GM23338 (cell line): ENCODE results near the gene OR52A1. TPM values are rescaled to one million over a fixed set of nuclear protein-coding genes. Genes with fewer than 3 reads are reported as not detected.

ENCODE experiments used
- ATAC-seq: fragments of 200-7000 bp; cut with Tn5 transposase; 3 replicates; pipeline ENCODE4 v1.9.1; 2020
- DNase-seq: peaks from one replicate; pipeline ENCODE4 v3.0.0-alpha.2; 2015; ENCODE audit warnings: low spot score
- H2AFZ ChIP-seq: fragments of 200-600 bp; sonication (generic); 2 replicates; pipeline ENCODE4 v1.8.0; 2016; ENCODE audit warnings: antibody characterized with exemption, mild to moderate bottlenecking, moderate library complexity
- H3F3A ChIP-seq: fragments of 200-600 bp; sonication (generic); replicated peaks from 2 replicates; pipeline ENCODE4 v1.8.0; 2017; ENCODE audit warnings: antibody characterized with exemption, mixed run types, low read depth
- H3K27ac ChIP-seq: fragments of 200-600 bp; sonication (generic); 2 replicates; pipeline ENCODE4 v1.6.1; 2016; ENCODE audit warnings: low read depth
- H3K27me3 ChIP-seq: fragments of 200-600 bp; sonication (generic); 2 replicates; pipeline ENCODE4 v1.8.0; 2016; ENCODE audit warnings: mild to moderate bottlenecking, mixed run types, moderate library complexity; ENCODE audit not compliant: insufficient read depth
- H3K36me3 ChIP-seq: fragments of 200-600 bp; sonication (generic); 2 replicates; pipeline ENCODE4 v1.8.0; 2016; ENCODE audit warnings: mild to moderate bottlenecking; ENCODE audit not compliant: insufficient read depth
- H3K4me1 ChIP-seq: fragments of 200-600 bp; sonication (generic); 2 replicates; pipeline ENCODE4 v1.8.0; 2016; ENCODE audit warnings: mild to moderate bottlenecking, moderate library complexity; ENCODE audit not compliant: insufficient read depth
- H3K4me2 ChIP-seq: fragments of 200-600 bp; sonication (generic); 2 replicates; pipeline ENCODE4 v1.7.1; 2017; ENCODE audit warnings: mixed run types
- H3K4me3 ChIP-seq: fragments of 200-600 bp; sonication (generic); 2 replicates; pipeline ENCODE4 v1.6.1; 2016; ENCODE audit warnings: mixed run types
- H3K79me2 ChIP-seq: fragments of 200-600 bp; sonication (generic); replicated peaks from 2 replicates; pipeline ENCODE4 v1.8.0; 2017; ENCODE audit warnings: mild to moderate bottlenecking; ENCODE audit not compliant: insufficient read depth
- H3K9me2 ChIP-seq: fragments of 200-600 bp; sonication (generic); 2 replicates; pipeline ENCODE4 v1.8.0; 2017; ENCODE audit not compliant: insufficient read depth
- H4K20me1 ChIP-seq: fragments of 200-600 bp; sonication (generic); replicated peaks from 2 replicates; pipeline ENCODE4 v1.8.0; 2017; ENCODE audit warnings: mild to moderate bottlenecking; ENCODE audit not compliant: insufficient read depth
- H3K27ac Mint-ChIP-seq: 2 replicates; pipeline ENCODE4 v1.8.0; 2020; ENCODE audit warnings: inconsistent platforms, mild to moderate bottlenecking, moderate library complexity, mixed read lengths
- H3K27me3 Mint-ChIP-seq: 3 replicates; pipeline ENCODE4 v1.8.0; 2022; ENCODE audit warnings: low read depth, mild to moderate bottlenecking, moderate library complexity, mixed read lengths, inconsistent platforms; ENCODE audit not compliant: insufficient read depth, poor library complexity
- H3K36me3 Mint-ChIP-seq: 3 replicates; pipeline ENCODE4 v1.8.0; 2021; ENCODE audit warnings: low read depth, mild to moderate bottlenecking, inconsistent platforms, moderate library complexity, mixed read lengths
- H3K4me1 Mint-ChIP-seq: 3 replicates; pipeline ENCODE4 v1.8.0; 2020; ENCODE audit warnings: mild to moderate bottlenecking, inconsistent platforms, mixed read lengths
- H3K4me3 Mint-ChIP-seq: 3 replicates; pipeline ENCODE4 v1.8.0; 2021; ENCODE audit warnings: moderate library complexity, mild to moderate bottlenecking, inconsistent platforms, mixed read lengths
- H3K9me3 Mint-ChIP-seq: 3 replicates; pipeline ENCODE4 v1.8.0; 2020; ENCODE audit warnings: moderate library complexity, mild to moderate bottlenecking, inconsistent platforms, mixed read lengths
- CREB1 ChIP-seq: fragments of 250-450 bp; sonication (Bioruptor Pico); IDR thresholded peaks from 2 replicates; pipeline ENCODE4 v1.5.0; 2020; ENCODE audit warnings: low read depth, mild to moderate bottlenecking, moderate library complexity
- ETS1 ChIP-seq: IDR thresholded peaks from 2 replicates; pipeline ENCODE4 v1.6.1; 2016; ENCODE audit warnings: antibody characterized with exemption
- JUNB ChIP-seq: IDR thresholded peaks from one replicate; pipeline ENCODE4 v1.6.1; 2016; ENCODE audit warnings: antibody characterized with exemption; ENCODE audit not compliant: unreplicated experiment
- ZNF114 ChIP-seq: fragments of 250-450 bp; sonication (Bioruptor Pico); IDR thresholded peaks from 2 replicates; pipeline ENCODE4 v1.5.0; 2020; ENCODE audit warnings: mild to moderate bottlenecking, moderate library complexity
- ZNF462 ChIP-seq: fragments of 250-450 bp; sonication (Bioruptor Pico); IDR thresholded peaks from 2 replicates; pipeline ENCODE4 v1.5.0; 2020; ENCODE audit warnings: mild to moderate bottlenecking, moderate library complexity
- polyA plus RNA-seq: library from polyadenylated mRNA; unstranded; fragments of >200 nt; fragmentation: Nextera tagmentation; extraction: Ambion mirVana; gene quantifications from 2 replicates; pipeline ENCODE4 v1.2.1, GENCODE V29; 2016
- total RNA-seq: library from RNA; depleted of rRNA; stranded (reverse); fragments of >200 nt; shearing (Covaris generic); gene quantifications from 2 replicates; pipeline ENCODE4 v1.2.3, GENCODE V29; 2014
- TF ChIP-seq, protein P1 (sequence below), 2 experiments: fragments of 200-600 bp in 1 of 2; sonication (generic) in 1 of 2; conservative IDR thresholded peaks; 2 replicates each; pipeline versions ENCODE4 v1.5.1 to v1.6.1; 2016 to 2017; ENCODE audit warnings: antibody characterized with exemption in 2 of 2, low read depth in 2 of 2, mild to moderate bottlenecking in 2 of 2, moderate library complexity in 1 of 2
- TF ChIP-seq, protein P2 (sequence below): IDR thresholded peaks from one replicate; pipeline ENCODE4 v1.6.1; 2018; ENCODE audit warnings: antibody characterized with exemption; ENCODE audit not compliant: unreplicated experiment

OR52A1 gene
- total and polyA plus RNA-seq, 2 experiments from 2014 or later: 0.73 to 4.3 TPM

GRCh38 chr11:5196067-5196466, 41.5 kb upstream of the OR52A1 start:
- Mint-ChIP-seq H3K4me3 (no peak overlapping the region), H3K36me3 (no peaks in the 10 kb centered on the region), H3K9me3 (peaks cover 7% of the 10 kb centered on the region; the same call in 2 of the 3 replicates), H3K27me3 (peaks cover 2% of the 10 kb centered on the region), H3K4me1 (peaks cover 8% of the 10 kb centered on the region; the same call in 2 of the 3 replicates), H3K27ac (no peak overlapping the region)
- H3K4me2 ChIP-seq: no peak overlapping the region
- H2AFZ ChIP-seq: peak overlapping the region; percentile 0; the same call in 1 of the 2 replicates
- H3K27me3 ChIP-seq: no peaks in the 10 kb centered on the region
- no peaks in the 10 kb centered on the region for H3K79me2 ChIP-seq
- H3K36me3 ChIP-seq: no peaks in the 10 kb centered on the region
- H3K4me1 ChIP-seq: no peaks in the 10 kb centered on the region
- TF ChIP-seq ZNF462 (CRISPR knock-in tag) (no peak), JUNB (no peak), CREB1 (CRISPR knock-in tag) (no peak), ETS1 (no peak), ZNF114 (no peak)
- TF ChIP-seq, protein P1, sequence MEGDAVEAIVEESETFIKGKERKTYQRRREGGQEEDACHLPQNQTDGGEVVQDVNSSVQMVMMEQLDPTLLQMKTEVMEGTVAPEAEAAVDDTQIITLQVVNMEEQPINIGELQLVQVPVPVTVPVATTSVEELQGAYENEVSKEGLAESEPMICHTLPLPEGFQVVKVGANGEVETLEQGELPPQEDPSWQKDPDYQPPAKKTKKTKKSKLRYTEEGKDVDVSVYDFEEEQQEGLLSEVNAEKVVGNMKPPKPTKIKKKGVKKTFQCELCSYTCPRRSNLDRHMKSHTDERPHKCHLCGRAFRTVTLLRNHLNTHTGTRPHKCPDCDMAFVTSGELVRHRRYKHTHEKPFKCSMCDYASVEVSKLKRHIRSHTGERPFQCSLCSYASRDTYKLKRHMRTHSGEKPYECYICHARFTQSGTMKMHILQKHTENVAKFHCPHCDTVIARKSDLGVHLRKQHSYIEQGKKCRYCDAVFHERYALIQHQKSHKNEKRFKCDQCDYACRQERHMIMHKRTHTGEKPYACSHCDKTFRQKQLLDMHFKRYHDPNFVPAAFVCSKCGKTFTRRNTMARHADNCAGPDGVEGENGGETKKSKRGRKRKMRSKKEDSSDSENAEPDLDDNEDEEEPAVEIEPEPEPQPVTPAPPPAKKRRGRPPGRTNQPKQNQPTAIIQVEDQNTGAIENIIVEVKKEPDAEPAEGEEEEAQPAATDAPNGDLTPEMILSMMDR (conservative IDR thresholded peaks at IDR 0.05; ENCODE audit: low read depth in 2 of 2): no peak
- TF ChIP-seq, protein P2, sequence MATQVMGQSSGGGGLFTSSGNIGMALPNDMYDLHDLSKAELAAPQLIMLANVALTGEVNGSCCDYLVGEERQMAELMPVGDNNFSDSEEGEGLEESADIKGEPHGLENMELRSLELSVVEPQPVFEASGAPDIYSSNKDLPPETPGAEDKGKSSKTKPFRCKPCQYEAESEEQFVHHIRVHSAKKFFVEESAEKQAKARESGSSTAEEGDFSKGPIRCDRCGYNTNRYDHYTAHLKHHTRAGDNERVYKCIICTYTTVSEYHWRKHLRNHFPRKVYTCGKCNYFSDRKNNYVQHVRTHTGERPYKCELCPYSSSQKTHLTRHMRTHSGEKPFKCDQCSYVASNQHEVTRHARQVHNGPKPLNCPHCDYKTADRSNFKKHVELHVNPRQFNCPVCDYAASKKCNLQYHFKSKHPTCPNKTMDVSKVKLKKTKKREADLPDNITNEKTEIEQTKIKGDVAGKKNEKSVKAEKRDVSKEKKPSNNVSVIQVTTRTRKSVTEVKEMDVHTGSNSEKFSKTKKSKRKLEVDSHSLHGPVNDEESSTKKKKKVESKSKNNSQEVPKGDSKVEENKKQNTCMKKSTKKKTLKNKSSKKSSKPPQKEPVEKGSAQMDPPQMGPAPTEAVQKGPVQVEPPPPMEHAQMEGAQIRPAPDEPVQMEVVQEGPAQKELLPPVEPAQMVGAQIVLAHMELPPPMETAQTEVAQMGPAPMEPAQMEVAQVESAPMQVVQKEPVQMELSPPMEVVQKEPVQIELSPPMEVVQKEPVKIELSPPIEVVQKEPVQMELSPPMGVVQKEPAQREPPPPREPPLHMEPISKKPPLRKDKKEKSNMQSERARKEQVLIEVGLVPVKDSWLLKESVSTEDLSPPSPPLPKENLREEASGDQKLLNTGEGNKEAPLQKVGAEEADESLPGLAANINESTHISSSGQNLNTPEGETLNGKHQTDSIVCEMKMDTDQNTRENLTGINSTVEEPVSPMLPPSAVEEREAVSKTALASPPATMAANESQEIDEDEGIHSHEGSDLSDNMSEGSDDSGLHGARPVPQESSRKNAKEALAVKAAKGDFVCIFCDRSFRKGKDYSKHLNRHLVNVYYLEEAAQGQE: no peak
- H3K9me2 ChIP-seq: no peaks in the 10 kb centered on the region
- no peaks in the 10 kb centered on the region for H4K20me1 ChIP-seq
- H3K27ac ChIP-seq: no peak overlapping the region
- H3K4me3 ChIP-seq: no peak overlapping the region
- ATAC-seq: peak; percentile 79
- no peaks in the 10 kb centered on the region for H3F3A ChIP-seq
- peak; percentile 23 for DNase-seq
